ENCODE data around the gene MRPL34. TPM values are rescaled to one million over a fixed set of nuclear protein-coding genes. Genes with fewer than 3 reads are reported as not detected.

MRPL34 gene
- total RNA-seq, 2 donors from 2014 or later = 127 to 184 TPM

DNA sequence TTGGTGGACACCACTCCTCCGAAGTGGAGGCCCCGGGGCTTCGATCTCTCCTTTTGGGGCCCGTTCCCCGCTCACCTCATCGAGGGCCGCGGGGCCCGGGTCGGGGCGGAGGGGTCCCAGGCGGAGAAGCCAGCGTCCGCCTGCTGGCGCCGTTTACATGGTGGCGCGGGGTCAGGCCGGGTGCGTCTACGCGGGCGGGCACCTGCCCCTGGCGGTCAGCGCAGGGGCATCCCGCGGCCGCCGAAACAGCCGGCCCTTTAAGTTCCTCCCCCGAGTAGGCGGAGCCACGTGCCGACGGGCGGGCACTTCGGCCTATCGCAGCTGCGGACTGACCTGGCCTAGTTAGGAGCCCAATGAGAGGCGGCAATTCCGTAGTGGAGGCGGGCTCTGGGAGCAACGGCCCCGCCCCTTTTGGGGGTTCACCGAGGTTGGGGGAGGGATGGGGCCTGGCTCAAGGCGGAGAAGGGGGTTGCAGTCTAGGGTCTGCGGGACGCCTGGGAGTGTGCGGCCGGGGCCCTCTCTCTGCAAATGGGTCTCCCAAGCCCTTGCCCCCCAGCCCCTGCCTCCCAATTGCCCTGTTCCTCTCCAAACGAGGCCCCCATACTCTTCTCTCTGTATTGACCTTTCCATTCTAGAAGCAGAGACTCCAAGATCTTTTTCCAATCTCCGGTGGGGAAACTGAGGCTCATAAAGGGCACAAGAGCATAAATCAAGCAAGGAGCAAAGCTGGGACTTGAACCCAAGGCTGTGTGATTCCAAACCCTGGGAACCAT, 2.3 kb upstream of the MRPL34 start, which contains the start of gene ABHD8:
Gene ABHD8 (minus strand): TSS at position 259 of the 773 bp plus-strand sequence. CDS start 1,809 bp downstream, outside the sequence.
- TF ChIP-seq CTCF (IDR thresholded peaks at IDR 0.05) = peak; percentile 59
- DNase-seq = peak; percentile 96
- Histone ChIP-seq H3K4me3 (peak within 1 kb of the TSS; percentile 63), H3K27me3 (no peaks in the 10 kb centered on the region), H3K9ac (ENCODE audit: low read depth in 2 of 2, low read length in 2 of 2) (peak within 1 kb of the TSS; percentile 46 to 87), H3K9me3 (no peaks in the 10 kb centered on the region), H3K27ac (peak within 1 kb of the TSS; percentile 37), H3K36me3 (no peaks in the 10 kb centered on the region), H3K4me1 (peaks cover 15% of the 10 kb centered on the region)
- intact Hi-C loops (cut with DNase I) = no loop called here

GRCh38 chr19:17303940-17304267, 1.8 kb upstream of the MRPL34 start:
- no peak overlapping the region for H3K9ac ChIP-seq (ENCODE audit: low read depth in 2 of 2, low read length in 2 of 2)
- peaks cover 15% of the 10 kb centered on the region for H3K4me1 ChIP-seq
- peak overlapping the region; percentile 63 for H3K4me3 ChIP-seq
- no peaks in the 10 kb centered on the region for H3K9me3 ChIP-seq
- H3K27me3 ChIP-seq = no peaks in the 10 kb centered on the region
- no peak for TF ChIP-seq CTCF (IDR thresholded peaks at IDR 0.05)
- no peaks in the 10 kb centered on the region for H3K36me3 ChIP-seq
- H3K27ac ChIP-seq = no peak overlapping the region
- no peak for DNase-seq
- intact Hi-C loops (cut with DNase I) = loop anchor here (2.0 kb wide), 1 partner anchor 31 kb away; the partner anchor contains the start of gene ANO8

DNA sequence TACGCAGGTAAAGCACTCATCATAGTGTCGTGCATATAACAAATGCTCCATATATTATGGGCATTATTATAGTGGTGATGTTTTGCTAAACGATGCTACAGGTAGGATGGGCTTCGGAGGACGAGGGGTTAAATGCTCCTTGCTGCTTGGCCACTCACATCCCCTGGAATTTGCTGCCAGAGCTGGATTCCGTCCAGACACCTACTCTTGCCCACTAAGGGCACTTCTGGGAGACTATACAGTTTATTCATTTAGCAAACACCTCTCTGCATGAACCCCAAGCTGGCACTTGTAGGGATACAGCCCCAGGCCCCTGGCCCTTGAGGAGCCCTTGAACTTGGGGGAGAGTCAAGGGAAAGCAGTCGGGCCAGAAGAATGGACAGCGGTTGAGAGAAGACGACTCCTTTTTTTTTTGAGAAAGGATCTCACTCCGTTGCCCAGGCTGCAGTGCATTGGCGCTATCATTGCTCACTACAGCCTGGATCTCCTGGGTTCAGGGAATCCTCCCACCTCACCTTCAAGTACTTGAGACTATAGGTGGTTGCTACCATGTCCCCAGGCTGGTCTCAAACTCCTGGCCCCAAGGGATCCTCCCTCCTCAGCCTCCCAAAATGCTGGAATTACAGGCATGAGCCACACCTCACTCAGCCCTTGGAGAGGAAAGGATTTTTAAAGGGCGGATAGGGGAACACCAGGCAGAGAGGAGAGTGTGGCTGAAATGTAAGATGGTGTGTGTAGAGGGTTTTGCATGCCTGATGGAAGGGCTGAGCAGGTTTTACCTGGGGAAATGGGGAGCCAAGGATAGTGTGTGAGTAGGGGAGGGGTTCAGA, 1.1 kb upstream of the MRPL34 start:
- peaks cover 15% of the 10 kb centered on the region for H3K4me1 ChIP-seq
- no peaks in the 10 kb centered on the region for H3K9me3 ChIP-seq
- no peaks in the 10 kb centered on the region for H3K36me3 ChIP-seq
- H3K27ac ChIP-seq = peak overlapping the region; percentile 93
- H3K27me3 ChIP-seq = no peaks in the 10 kb centered on the region
- H3K4me3 ChIP-seq = peak overlapping the region; percentile 72
- intact Hi-C loops (cut with DNase I) = loop anchor here (2.0 kb wide), 1 partner anchor 30 kb away; the partner anchor contains the start of gene ANO8
- peak overlapping the region in 1 of 2 donors; percentile 59 for H3K9ac ChIP-seq (ENCODE audit: low read depth in 2 of 2, low read length in 2 of 2)
- DNase-seq = no peak
- no peak for TF ChIP-seq CTCF (IDR thresholded peaks at IDR 0.05)

GRCh38 chr19:17305216-17305516, 506 bp upstream of the MRPL34 start:
- intact Hi-C loops (cut with DNase I) = loop anchor here (2.0 kb wide), 1 partner anchor 30 kb away; the partner anchor contains the start of gene ANO8
- H3K9me3 ChIP-seq = no peaks in the 10 kb centered on the region
- peak overlapping the region; percentile 93 for H3K27ac ChIP-seq
- no peak for DNase-seq
- TF ChIP-seq CTCF (IDR thresholded peaks at IDR 0.05) = no peak
- H3K4me3 ChIP-seq = peak overlapping the region; percentile 72
- H3K36me3 ChIP-seq = no peaks in the 10 kb centered on the region
- no peaks in the 10 kb centered on the region for H3K27me3 ChIP-seq
- peaks cover 16% of the 10 kb centered on the region for H3K4me1 ChIP-seq
- peak overlapping the region in 1 of 2 donors; percentile 94 for H3K9ac ChIP-seq (ENCODE audit: low read depth in 2 of 2, low read length in 2 of 2)

DNA sequence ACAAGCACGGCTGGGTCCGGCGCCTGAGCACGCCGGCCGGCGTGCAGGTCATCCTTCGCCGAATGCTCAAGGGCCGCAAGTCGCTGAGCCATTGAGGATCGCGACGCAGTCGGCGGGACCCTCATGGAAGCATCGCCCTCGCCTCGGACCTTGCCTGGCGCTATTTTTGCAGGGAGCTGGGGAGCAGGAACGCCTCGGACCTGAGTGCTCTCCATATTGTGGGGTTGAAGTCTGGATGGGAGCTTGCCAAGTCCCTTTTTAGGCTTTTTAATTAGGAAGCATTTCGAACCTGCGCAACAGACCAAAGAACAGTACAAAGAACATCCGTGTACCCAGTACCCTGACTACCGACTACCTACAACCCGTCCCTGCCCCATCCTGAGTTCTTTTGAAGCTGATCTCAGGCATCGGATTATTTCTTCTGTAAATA, 628 bp downstream of the MRPL34 start:
- no peaks in the 10 kb centered on the region for H3K9me3 ChIP-seq
- peak overlapping the region; percentile 93 for H3K27ac ChIP-seq
- no peak for DNase-seq
- no peaks in the 10 kb centered on the region for H3K27me3 ChIP-seq
- no peaks in the 10 kb centered on the region for H3K36me3 ChIP-seq
- peak overlapping the region; percentile 72 to 94 for H3K9ac ChIP-seq (ENCODE audit: low read depth in 2 of 2, low read length in 2 of 2)
- H3K4me3 ChIP-seq = peak overlapping the region; percentile 72
- H3K4me1 ChIP-seq = peaks cover 24% of the 10 kb centered on the region
- no peak for TF ChIP-seq CTCF (IDR thresholded peaks at IDR 0.05)
- intact Hi-C loops (cut with DNase I) = no loop called here
